HG02610 (cell line): ENCODE data around the gene FLRT1.

ENCODE experiments used
- ATAC-seq: cut with Tn5 transposase; IDR thresholded peaks from one replicate; pipeline ENCODE4 v1.9.1; 2021; ENCODE audit warnings: mild to moderate bottlenecking, moderate library complexity; ENCODE audit not compliant: unreplicated experiment

The FLRT1 gene

GRCh38 chr11:64063777-64064176 is 28.0 kb downstream of the FLRT1 start:
- no peak for ATAC-seq

GRCh38 chr11:64064374-64065140 is 28.8 kb downstream of the FLRT1 start:
- no peak for ATAC-seq

- no peak for ATAC-seq
Observed at GRCh38 chr11:64065141-64065465, 29.4 kb downstream of the FLRT1 start.

GRCh38 chr11:64065712-64066111 is 30.0 kb downstream of the FLRT1 start:
- ATAC-seq: no peak

GRCh38 chr11:64067230-64067993 is 31.7 kb downstream of the FLRT1 start:
- no peak for ATAC-seq

- ATAC-seq: no peak
Observed at GRCh38 chr11:64068705-64069400, 33.1 kb downstream of the FLRT1 start.

GRCh38 chr11:64069401-64070313 is 33.9 kb downstream of the FLRT1 start:
- no peak for ATAC-seq

- no peak for ATAC-seq
Observed at GRCh38 chr11:64070314-64070681, 34.6 kb downstream of the FLRT1 start.

- no peak for ATAC-seq
Observed at GRCh38 chr11:64071849-64072248, 36.1 kb downstream of the FLRT1 start.

GRCh38 chr11:64072403-64072802 is 36.7 kb downstream of the FLRT1 start:
- ATAC-seq: no peak

- no peak for ATAC-seq
Observed at GRCh38 chr11:64072871-64073270, 37.1 kb downstream of the FLRT1 start.

- ATAC-seq: no peak
Observed at GRCh38 chr11:64073542-64073941, 37.8 kb downstream of the FLRT1 start.

GRCh38 chr11:64074239-64074638 is 38.5 kb downstream of the FLRT1 start:
- no peak for ATAC-seq

GRCh38 chr11:64076758-64077157 is 41.0 kb downstream of the FLRT1 start:
- ATAC-seq: no peak

- ATAC-seq: no peak
Observed at GRCh38 chr11:64077607-64078006, 41.9 kb downstream of the FLRT1 start.

GRCh38 chr11:64078284-64078683 is 42.6 kb downstream of the FLRT1 start:
- no peak for ATAC-seq

GRCh38 chr11:64078905-64079304 is 43.2 kb downstream of the FLRT1 start:
- no peak for ATAC-seq

- no peak for ATAC-seq
Observed at GRCh38 chr11:64080390-64080789, 44.7 kb downstream of the FLRT1 start.

- no peak for ATAC-seq
Observed at GRCh38 chr11:64081745-64082442, 46.2 kb downstream of the FLRT1 start.

- ATAC-seq: no peak
Observed at GRCh38 chr11:64083398-64084080, 47.8 kb downstream of the FLRT1 start.
